NT2/D1 (cell line): ENCODE measurements around the gene ZNF766.
"Not testable (repeated sequence)": the region's sequence is repeated elsewhere in the genome, so short reads cannot be mapped to it uniquely, and the experiment has no call there.

Experiments used
- DNase-seq: peaks from one replicate; pipeline ENCODE4 v3.0.0-alpha.2; 2011; ENCODE audit warnings: low read depth, low spot score
- H3K27me3 ChIP-seq: 2 replicates; pipeline ENCODE4 v1.6.0; 2011; ENCODE audit warnings: mild to moderate bottlenecking; ENCODE audit not compliant: insufficient read length, insufficient read depth
- H3K36me3 ChIP-seq: 2 replicates; pipeline ENCODE4 v1.6.1; 2011; ENCODE audit warnings: mild to moderate bottlenecking, low read length, mixed read lengths; ENCODE audit not compliant: insufficient read depth, insufficient read length
- H3K4me1 ChIP-seq: 2 replicates; pipeline ENCODE4 v1.5.1; 2011; ENCODE audit not compliant: insufficient read depth, insufficient read length
- H3K4me3 ChIP-seq: 2 replicates; pipeline ENCODE4 v1.5.1; 2011; ENCODE audit warnings: low read depth; ENCODE audit not compliant: insufficient read length
- H3K9ac ChIP-seq: 2 replicates; pipeline ENCODE4 v1.6.0; 2011; ENCODE audit warnings: low read depth; ENCODE audit not compliant: insufficient read length
- H3K9me3 ChIP-seq: 2 replicates; pipeline ENCODE4 v1.5.1; 2011; ENCODE audit warnings: mild to moderate bottlenecking, low read length; ENCODE audit not compliant: insufficient read depth
- SUZ12 ChIP-seq: IDR thresholded peaks from 2 replicates; pipeline ENCODE4 v1.6.1; 2011; ENCODE audit not compliant: insufficient read length, insufficient read depth; ENCODE audit errors: extremely low read depth
- YY1 ChIP-seq: IDR thresholded peaks from 2 replicates; pipeline ENCODE4 v1.6.1; 2011; ENCODE audit not compliant: insufficient read length, insufficient read depth
- ZNF274 ChIP-seq: IDR thresholded peaks from 2 replicates; pipeline ENCODE4 v1.6.1; 2011; ENCODE audit warnings: mild to moderate bottlenecking, low read depth, low read length

Gene ZNF766

DNA sequence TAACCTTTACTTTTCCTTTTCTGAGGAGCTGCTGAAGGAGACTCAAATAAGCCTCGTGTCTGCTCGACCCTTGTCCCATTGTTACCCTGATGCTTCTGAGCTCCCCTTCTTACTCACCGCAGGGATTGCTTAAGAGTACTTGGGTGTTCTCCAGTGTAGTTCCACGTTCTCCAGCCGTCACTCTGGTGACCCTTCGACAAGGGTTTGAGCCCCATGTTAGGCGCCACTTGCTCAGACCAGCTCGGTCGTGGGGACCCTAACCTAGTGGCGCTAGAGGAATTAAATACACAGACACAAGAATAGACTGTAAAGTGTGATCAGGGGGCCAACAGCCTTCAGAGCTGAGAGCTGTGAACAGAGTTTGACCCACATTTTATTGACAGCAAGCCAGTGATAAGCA is 37.9 kb downstream of the ZNF766 start:
- H3K36me3 ChIP-seq: peaks cover 57% of the 10 kb centered on the region
- H3K4me3 ChIP-seq: no peak overlapping the region
- no peak overlapping the region for H3K9ac ChIP-seq
- peaks cover 67% of the 10 kb centered on the region for H3K9me3 ChIP-seq
- no peaks in the 10 kb centered on the region for H3K4me1 ChIP-seq
- H3K27me3 ChIP-seq: no peaks in the 10 kb centered on the region
- no peak for DNase-seq
- TF ChIP-seq SUZ12 (no peak), YY1 (no peak), ZNF274 (no peak)

GRCh38 chr19:52322429-52322828 is 53.0 kb downstream of the ZNF766 start:
- TF ChIP-seq SUZ12 (no peak), ZNF274 (peak; percentile 34; the same call in 1 of the 2 replicates)
- Histone ChIP-seq H3K4me1 (no peaks in the 10 kb centered on the region), H3K9ac (no peak overlapping the region), H3K4me3 (no peak overlapping the region), H3K9me3 (peaks cover 74% of the 10 kb centered on the region), H3K36me3 (peaks cover 46% of the 10 kb centered on the region), H3K27me3 (no peaks in the 10 kb centered on the region)
- DNase-seq: no peak

DNA sequence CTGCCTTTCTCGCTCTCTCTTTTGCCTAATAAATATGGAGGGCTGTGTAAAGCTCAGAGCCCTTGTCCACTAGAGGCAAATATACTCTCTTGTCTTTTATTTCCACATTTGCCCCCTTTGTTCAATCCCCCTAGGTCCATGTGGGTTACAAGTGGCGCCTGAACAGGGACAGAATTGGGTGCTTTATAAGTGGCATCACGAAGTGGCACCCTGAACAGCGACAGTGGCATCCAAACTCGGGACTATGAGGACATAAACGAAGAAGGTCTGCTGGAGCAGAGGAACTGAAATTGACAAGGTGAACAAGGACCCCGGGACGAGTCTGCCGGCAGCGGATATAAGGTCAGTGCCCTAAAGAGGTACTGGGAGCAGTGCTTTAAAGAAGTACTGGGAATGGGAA is 62.4 kb downstream of the ZNF766 start:
- Histone ChIP-seq H3K9me3 (peaks cover 45% of the 10 kb centered on the region), H3K27me3 (no peaks in the 10 kb centered on the region), H3K9ac (no peak overlapping the region), H3K36me3 (no peaks in the 10 kb centered on the region), H3K4me3 (no peak overlapping the region), H3K4me1 (no peaks in the 10 kb centered on the region)
- no peak for TF ChIP-seq YY1
- TF ChIP-seq ZNF274: no peak
- no peak for TF ChIP-seq SUZ12
- no peak for DNase-seq

DNA sequence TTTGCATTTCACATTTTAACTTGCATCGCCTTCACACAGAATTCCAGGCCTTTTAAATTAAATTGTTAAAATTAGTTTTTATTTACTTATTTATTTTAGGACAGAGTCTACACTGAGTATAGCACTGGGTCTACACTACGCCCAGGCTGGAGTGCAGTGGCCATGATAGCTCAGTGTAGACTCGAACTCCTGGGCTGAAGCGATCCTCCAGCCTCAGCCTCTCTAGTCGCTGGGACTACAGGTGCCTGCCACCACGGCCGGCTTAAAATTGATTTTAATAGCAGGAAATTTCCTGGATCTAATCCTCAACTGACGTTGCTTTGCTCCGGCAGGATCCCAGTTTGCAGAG is 66.4 kb downstream of the ZNF766 start:
- no peak for TF ChIP-seq YY1
- TF ChIP-seq SUZ12: no peak
- no peak for TF ChIP-seq ZNF274
- no peak for DNase-seq
- Histone ChIP-seq H3K9me3 (peaks cover 33% of the 10 kb centered on the region), H3K9ac (peak overlapping the region; percentile 91), H3K4me3 (peak overlapping the region; percentile 79), H3K36me3 (peaks cover 10% of the 10 kb centered on the region), H3K27me3 (no peaks in the 10 kb centered on the region), H3K4me1 (no peaks in the 10 kb centered on the region)

GRCh38 chr19:52336117-52336790 is 66.9 kb downstream of the ZNF766 start, which contains the start of gene ZNF610:
ZNF610 (plus strand) TSS chr19:52336243; CDS start chr19:52349173, 12,930 bp downstream.
- peak; percentile 56 for DNase-seq
- H3K9me3 ChIP-seq: peaks cover 28% of the 10 kb centered on the region
- peak within 1 kb of the TSS; percentile 79 for H3K4me3 ChIP-seq
- no peaks in the 10 kb centered on the region for H3K4me1 ChIP-seq
- TF ChIP-seq SUZ12: no peak
- no peak for TF ChIP-seq YY1
- peaks cover 10% of the 10 kb centered on the region for H3K36me3 ChIP-seq
- peak within 1 kb of the TSS; percentile 91 for H3K9ac ChIP-seq
- H3K27me3 ChIP-seq: no peaks in the 10 kb centered on the region

DNA sequence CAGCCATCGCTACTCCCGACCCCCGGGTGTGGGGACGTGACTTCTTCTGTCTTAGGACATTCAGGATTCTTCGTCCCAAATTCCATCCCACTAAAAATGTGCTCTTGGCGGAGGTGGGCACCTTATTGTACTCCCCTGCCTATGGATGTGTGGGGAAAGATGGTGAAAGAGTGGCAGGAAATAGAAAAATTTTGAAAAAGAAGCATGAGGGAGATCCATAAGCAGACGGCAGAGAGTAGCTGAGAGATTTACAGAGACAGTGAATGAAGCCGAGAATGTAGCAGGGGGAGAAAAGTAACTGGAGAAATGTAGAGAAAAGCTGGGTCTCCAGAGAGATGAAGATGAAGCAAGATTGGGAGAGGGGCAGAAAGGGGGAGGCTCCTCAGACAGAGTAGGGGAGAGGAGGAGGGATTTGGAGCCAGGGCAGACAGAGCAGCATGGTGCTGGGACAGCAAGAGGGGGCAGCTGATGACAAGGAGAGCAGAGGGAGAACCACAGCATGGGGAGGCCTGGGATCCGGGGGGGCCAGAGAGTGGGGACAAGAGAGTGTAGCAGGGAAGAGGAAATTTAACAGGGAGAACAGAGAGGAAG is 67.5 kb downstream of the ZNF766 start:
- no peak for DNase-seq
- no peaks in the 10 kb centered on the region for H3K27me3 ChIP-seq
- peak overlapping the region; percentile 79 for H3K4me3 ChIP-seq
- peaks cover 22% of the 10 kb centered on the region; the same call in 1 of the 2 replicates for H3K9me3 ChIP-seq
- peak overlapping the region; percentile 91 for H3K9ac ChIP-seq
- H3K4me1 ChIP-seq: no peaks in the 10 kb centered on the region
- H3K36me3 ChIP-seq: peaks cover 10% of the 10 kb centered on the region
- TF ChIP-seq ZNF274: no peak
- TF ChIP-seq SUZ12: no peak
- TF ChIP-seq YY1: no peak

GRCh38 chr19:52339022-52339421 is 69.6 kb downstream of the ZNF766 start:
- not testable (repeated sequence) for DNase-seq, H3K4me3 ChIP-seq, H3K9ac ChIP-seq, H3K4me1 ChIP-seq, H3K9me3 ChIP-seq, H3K27me3 ChIP-seq
- peaks cover 10% of the 10 kb centered on the region for H3K36me3 ChIP-seq
